ENCODE data around the gene TNFRSF9.

TNFRSF9 gene

GRCh38 chr1:7940745-7941436 is at the start of gene TNFRSF9:
TNFRSF9 (minus strand) TSS chr1:7940839; CDS start chr1:7939994, 845 bp downstream.
- DNase-seq (ENCODE audit: low spot score in 2 of 2) (no peak), ATAC-seq (ENCODE audit: low read depth) (peak; percentile 84)
- H3K36me3 Mint-ChIP-seq = no peaks in the 10 kb centered on the region
- H3K4me1 Mint-ChIP-seq = peaks cover 27% of the 10 kb centered on the region
- peak within 1 kb of the TSS; percentile 36 for H3K27ac Mint-ChIP-seq
- peaks cover 25% of the 10 kb centered on the region for H3K27me3 Mint-ChIP-seq
- no peaks in the 10 kb centered on the region for H3K9me3 Mint-ChIP-seq
- peak within 1 kb of the TSS; percentile 86 for H3K4me3 Mint-ChIP-seq

GRCh38 chr1:7989762-7990428 is 49.3 kb upstream of the TNFRSF9 start:
- Mint-ChIP-seq H3K4me3 (no peak overlapping the region), H3K27me3 (no peaks in the 10 kb centered on the region), H3K27ac (no peak overlapping the region), H3K36me3 (peaks cover 20% of the 10 kb centered on the region), H3K4me1 (peaks cover 15% of the 10 kb centered on the region), H3K9me3 (peaks cover 6% of the 10 kb centered on the region)
- ATAC-seq (ENCODE audit: low read depth) (no peak), DNase-seq (ENCODE audit: low spot score in 2 of 2) (no peak)

- no peak overlapping the region for H3K27ac Mint-ChIP-seq
- H3K9me3 Mint-ChIP-seq = peaks cover 6% of the 10 kb centered on the region
- H3K36me3 Mint-ChIP-seq = peaks cover 20% of the 10 kb centered on the region
- ATAC-seq (ENCODE audit: low read depth) (no peak), DNase-seq (ENCODE audit: low spot score in 2 of 2) (no peak)
- no peaks in the 10 kb centered on the region for H3K27me3 Mint-ChIP-seq
- H3K4me3 Mint-ChIP-seq = no peak overlapping the region
- H3K4me1 Mint-ChIP-seq = peaks cover 6% of the 10 kb centered on the region
Measured at GRCh38 chr1:7988576-7988975, 47.9 kb upstream of the TNFRSF9 start.

DNA sequence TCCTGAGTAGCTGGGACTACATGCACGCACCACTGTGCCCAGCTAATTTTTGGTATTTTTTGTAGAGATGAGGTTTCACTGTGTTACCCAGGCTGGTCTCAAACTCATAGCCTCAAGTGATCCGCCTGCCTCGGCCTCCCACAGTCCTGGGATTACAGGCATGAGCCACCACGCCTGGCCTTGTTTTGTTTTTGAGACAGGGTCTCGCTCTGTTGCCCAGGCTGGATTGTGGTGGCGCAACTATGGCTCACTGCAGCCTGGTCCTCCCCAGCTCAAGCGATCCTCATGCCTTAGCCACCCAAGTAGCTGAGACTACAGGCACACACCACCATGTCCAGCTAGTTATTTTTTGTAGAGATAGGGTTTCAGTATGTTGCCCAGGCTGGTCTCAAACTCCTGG is 46.9 kb upstream of the TNFRSF9 start:
- H3K4me1 Mint-ChIP-seq = peaks cover 6% of the 10 kb centered on the region
- H3K9me3 Mint-ChIP-seq = peaks cover 5% of the 10 kb centered on the region
- H3K27me3 Mint-ChIP-seq = no peaks in the 10 kb centered on the region
- DNase-seq (ENCODE audit: low spot score in 2 of 2) (no peak), ATAC-seq (ENCODE audit: low read depth) (no peak)
- no peak overlapping the region for H3K4me3 Mint-ChIP-seq
- no peak overlapping the region for H3K27ac Mint-ChIP-seq
- peaks cover 21% of the 10 kb centered on the region for H3K36me3 Mint-ChIP-seq

GRCh38 chr1:7985851-7986612 is 45.4 kb upstream of the TNFRSF9 start:
- H3K4me1 Mint-ChIP-seq = peaks cover 10% of the 10 kb centered on the region
- H3K27me3 Mint-ChIP-seq = no peaks in the 10 kb centered on the region
- H3K27ac Mint-ChIP-seq = no peak overlapping the region
- ATAC-seq (ENCODE audit: low read depth) = no peak
- DNase-seq (ENCODE audit: low spot score in 2 of 2) = no peak
- H3K9me3 Mint-ChIP-seq = peaks cover 5% of the 10 kb centered on the region
- peaks cover 23% of the 10 kb centered on the region for H3K36me3 Mint-ChIP-seq
- H3K4me3 Mint-ChIP-seq = no peak overlapping the region

DNA sequence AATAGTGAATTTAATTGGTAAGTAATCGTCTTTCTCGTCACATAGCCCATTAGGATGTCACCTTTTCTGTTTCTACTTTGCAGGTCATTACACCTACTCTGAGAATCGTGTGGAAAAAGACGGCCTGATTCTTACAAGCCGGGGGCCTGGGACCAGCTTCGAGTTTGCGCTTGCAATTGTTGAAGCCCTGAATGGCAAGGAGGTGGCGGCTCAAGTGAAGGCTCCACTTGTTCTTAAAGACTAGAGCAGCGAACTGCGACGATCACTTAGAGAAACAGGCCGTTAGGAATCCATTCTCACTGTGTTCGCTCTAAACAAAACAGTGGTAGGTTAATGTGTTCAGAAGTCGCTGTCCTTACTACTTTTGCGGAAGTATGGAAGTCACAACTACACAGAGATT is 44.2 kb upstream of the TNFRSF9 start:
- H3K27me3 Mint-ChIP-seq = no peaks in the 10 kb centered on the region
- H3K4me1 Mint-ChIP-seq = peaks cover 6% of the 10 kb centered on the region

GRCh38 chr1:7983086-7983778 is 42.6 kb upstream of the TNFRSF9 start:
- DNase-seq (ENCODE audit: low spot score in 2 of 2) = no peak

More for the DNA sequence above, 44.2 kb upstream of the TNFRSF9 start:
- no peak for DNase-seq (ENCODE audit: low spot score in 2 of 2)
- ATAC-seq (ENCODE audit: low read depth) = no peak
- Mint-ChIP-seq H3K4me3 (no peak overlapping the region), H3K9me3 (no peaks in the 10 kb centered on the region), H3K36me3 (peaks cover 18% of the 10 kb centered on the region), H3K27ac (no peak overlapping the region)

GRCh38 chr1:7980984-7981383 is 40.3 kb upstream of the TNFRSF9 start:
- no peak for DNase-seq (ENCODE audit: low spot score in 2 of 2)
- ATAC-seq (ENCODE audit: low read depth) = no peak
- Mint-ChIP-seq H3K36me3 (peaks cover 17% of the 10 kb centered on the region), H3K4me3 (no peak overlapping the region), H3K4me1 (peaks cover 6% of the 10 kb centered on the region), H3K27ac (no peak overlapping the region), H3K9me3 (no peaks in the 10 kb centered on the region), H3K27me3 (no peaks in the 10 kb centered on the region)

More at GRCh38 chr1:7983086-7983778, 42.6 kb upstream of the TNFRSF9 start:
- Mint-ChIP-seq H3K36me3 (peaks cover 22% of the 10 kb centered on the region), H3K27ac (no peak overlapping the region), H3K27me3 (no peaks in the 10 kb centered on the region), H3K4me1 (peaks cover 6% of the 10 kb centered on the region), H3K4me3 (no peak overlapping the region), H3K9me3 (no peaks in the 10 kb centered on the region)
- no peak for ATAC-seq (ENCODE audit: low read depth)

DNA sequence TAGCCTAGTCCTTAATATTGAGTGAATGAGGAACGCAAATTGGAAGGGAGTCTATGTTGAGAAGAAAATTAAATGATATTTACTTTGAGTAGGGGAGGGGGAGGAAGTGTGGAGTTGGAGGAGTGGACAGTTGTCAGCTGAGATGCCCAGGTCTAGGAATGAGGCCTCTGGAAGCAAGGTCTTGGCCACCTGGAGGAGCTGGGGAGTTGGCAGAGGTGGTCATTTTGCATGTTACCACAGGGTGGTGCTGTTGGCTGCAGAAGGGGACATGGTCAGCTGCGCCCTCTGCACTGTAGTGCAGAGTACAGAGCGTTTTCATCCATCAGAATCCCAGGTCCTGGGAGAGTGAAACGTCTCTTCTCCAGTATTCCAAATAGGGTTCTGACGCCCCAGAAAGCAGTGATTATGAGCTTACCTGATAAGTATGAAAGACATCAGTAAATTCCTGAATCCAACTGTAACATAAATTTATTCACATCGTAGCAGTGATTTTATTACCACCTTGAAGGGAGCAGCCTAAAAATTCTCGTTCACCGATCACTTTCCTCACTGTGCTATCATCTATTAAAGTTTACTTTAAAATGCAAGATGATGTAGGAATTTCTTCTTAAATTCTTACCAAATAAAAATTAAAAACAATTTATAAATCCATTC is 34.7 kb upstream of the TNFRSF9 start:
- Mint-ChIP-seq H3K4me1 (peaks cover 2% of the 10 kb centered on the region), H3K36me3 (peaks cover 17% of the 10 kb centered on the region), H3K4me3 (no peak overlapping the region), H3K9me3 (no peaks in the 10 kb centered on the region), H3K27ac (peak overlapping the region; percentile 56), H3K27me3 (no peaks in the 10 kb centered on the region)
- DNase-seq (ENCODE audit: low spot score in 2 of 2) = peak; percentile 11 to 26
- peak; percentile 68 for ATAC-seq (ENCODE audit: low read depth)

DNA sequence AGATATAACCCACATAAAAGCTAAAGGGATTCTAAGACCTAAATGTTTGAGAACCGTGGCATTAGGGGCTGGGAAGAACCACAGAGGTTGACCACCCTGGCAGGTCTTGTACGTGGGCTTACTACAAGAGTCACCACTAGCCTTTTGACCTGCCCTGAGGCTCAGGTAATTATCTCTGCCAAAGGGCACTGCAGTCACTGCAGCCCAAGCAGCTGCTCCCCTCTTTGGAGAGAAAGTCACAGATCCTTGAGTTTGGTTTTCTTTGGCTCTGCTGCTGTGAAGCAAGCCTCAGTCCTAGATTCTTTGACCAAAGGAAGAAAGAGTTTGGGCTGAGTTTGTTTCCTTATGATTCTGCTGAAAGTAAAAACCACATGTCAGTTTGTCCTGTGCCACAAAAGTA is 32.4 kb upstream of the TNFRSF9 start:
- Mint-ChIP-seq H3K4me3 (no peak overlapping the region), H3K27me3 (no peaks in the 10 kb centered on the region), H3K27ac (no peak overlapping the region), H3K9me3 (no peaks in the 10 kb centered on the region), H3K4me1 (peaks cover 4% of the 10 kb centered on the region), H3K36me3 (peaks cover 19% of the 10 kb centered on the region)
- ATAC-seq (ENCODE audit: low read depth) (no peak), DNase-seq (ENCODE audit: low spot score in 2 of 2) (no peak)

DNA sequence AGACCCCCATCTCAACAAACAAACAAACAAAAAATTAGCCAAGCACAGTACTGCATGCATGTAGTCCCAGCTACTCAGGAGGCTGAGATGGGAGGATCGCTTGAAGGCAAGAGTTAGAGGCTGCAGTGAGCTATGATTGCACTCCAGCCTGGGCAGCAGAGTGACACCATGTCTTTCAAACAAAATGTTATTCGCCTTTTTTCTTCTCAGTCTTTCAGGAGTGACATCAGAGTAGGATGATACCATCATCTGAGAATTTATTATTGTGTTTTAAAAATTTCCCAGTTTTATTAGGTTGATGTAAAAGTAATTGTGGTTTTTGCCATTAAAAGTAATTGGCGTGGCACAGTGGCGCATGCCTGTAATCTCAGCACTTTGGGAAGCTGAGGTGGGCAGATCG is 31.6 kb upstream of the TNFRSF9 start:
- peaks cover 21% of the 10 kb centered on the region for H3K36me3 Mint-ChIP-seq
- DNase-seq (ENCODE audit: low spot score in 2 of 2) = no peak
- no peak overlapping the region for H3K27ac Mint-ChIP-seq
- no peak for ATAC-seq (ENCODE audit: low read depth)
- peaks cover 5% of the 10 kb centered on the region for H3K4me1 Mint-ChIP-seq
- no peaks in the 10 kb centered on the region for H3K9me3 Mint-ChIP-seq
- H3K4me3 Mint-ChIP-seq = no peak overlapping the region
- H3K27me3 Mint-ChIP-seq = no peaks in the 10 kb centered on the region

- Mint-ChIP-seq H3K4me1 (peaks cover 12% of the 10 kb centered on the region), H3K27ac (no peak overlapping the region), H3K4me3 (no peak overlapping the region), H3K9me3 (no peaks in the 10 kb centered on the region), H3K36me3 (peaks cover 24% of the 10 kb centered on the region), H3K27me3 (no peaks in the 10 kb centered on the region)
- ATAC-seq (ENCODE audit: low read depth) (no peak), DNase-seq (ENCODE audit: low spot score in 2 of 2) (no peak)
Measured at GRCh38 chr1:7971024-7971423, 30.4 kb upstream of the TNFRSF9 start.

GRCh38 chr1:7970246-7970645 is 29.6 kb upstream of the TNFRSF9 start:
- H3K9me3 Mint-ChIP-seq = no peaks in the 10 kb centered on the region
- ATAC-seq (ENCODE audit: low read depth) = no peak
- H3K27ac Mint-ChIP-seq = no peak overlapping the region

More at GRCh38 chr1:7970246-7970645, 29.6 kb upstream of the TNFRSF9 start:
- Mint-ChIP-seq H3K36me3 (peaks cover 28% of the 10 kb centered on the region), H3K4me3 (no peak overlapping the region), H3K4me1 (peaks cover 12% of the 10 kb centered on the region), H3K27me3 (no peaks in the 10 kb centered on the region)
- no peak for DNase-seq (ENCODE audit: low spot score in 2 of 2)
